ENCODE measurements around the gene TMEM238L.

DNA sequence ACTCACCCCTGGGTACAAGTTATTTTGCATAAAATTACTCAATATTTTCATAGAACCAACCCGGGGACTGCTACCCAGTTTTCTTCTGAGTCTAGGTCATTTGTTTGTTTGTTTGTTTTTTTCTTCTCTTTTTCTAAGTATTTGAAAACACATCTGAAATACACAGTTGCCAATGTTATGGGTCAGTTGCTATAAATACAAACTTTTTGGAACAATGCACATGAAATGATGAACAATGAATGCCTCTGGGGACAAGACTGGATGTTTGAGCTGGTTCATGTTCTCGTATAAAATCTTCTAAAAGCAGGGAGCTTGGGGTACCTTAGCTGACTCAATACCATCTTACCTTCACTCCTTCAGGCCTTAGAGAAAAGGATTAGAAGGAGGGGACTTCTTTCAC lies 30.5 kb downstream of the TMEM238L start:
- TF ChIP-seq CTCF (IDR thresholded peaks at IDR 0.05) (no peak), POLR2A (IDR thresholded peaks at IDR 0.05) (no peak)
